PFSK-1 (cell line): ENCODE data around the gene SMPDL3A.

ENCODE experiments used
- FOXP2 ChIP-seq: optimal IDR thresholded peaks from 2 replicates; pipeline ENCODE3; 2011; ENCODE audit warnings: borderline replicate concordance, control low read depth, inconsistent platforms; ENCODE audit not compliant: insufficient read depth; ENCODE audit errors: extremely low read length, extremely low read depth
- POLR2AphosphoS5 ChIP-seq: IDR thresholded peaks from 2 replicates; pipeline ENCODE4 v1.6.1; 2012; ENCODE audit warnings: low read depth, mild to moderate bottlenecking, control low read depth, low read length, moderate library complexity
- REST ChIP-seq, 2 experiments: IDR thresholded peaks; 2 replicates each; pipeline versions ENCODE4 v1.6.1 to v1.8.0; 2011 to 2012; ENCODE audit warnings: low read depth in 2 of 2, low read length in 2 of 2, control low read depth in 1 of 2, inconsistent platforms in 1 of 2, mild to moderate bottlenecking in 1 of 2, moderate library complexity in 1 of 2; ENCODE audit not compliant: insufficient read depth in 1 of 2
- SIN3A ChIP-seq: IDR thresholded peaks from 2 replicates; pipeline ENCODE4 v1.6.1; 2012; ENCODE audit warnings: mild to moderate bottlenecking, low read length, moderate library complexity, borderline replicate concordance; ENCODE audit not compliant: insufficient read depth
- TAF1 ChIP-seq: IDR thresholded peaks from 2 replicates; pipeline ENCODE4 v1.6.1; 2012; ENCODE audit warnings: low read length, control low read depth, borderline replicate concordance; ENCODE audit not compliant: insufficient read depth

The SMPDL3A gene

GRCh38 chr6:122797537-122797936 lies 8.5 kb downstream of the SMPDL3A start:
- TF ChIP-seq TAF1 (no peak), SIN3A (no peak), REST (IDR thresholded peaks at IDR 0.05; ENCODE audit: insufficient read depth in 1 of 2, low read depth in 2 of 2, low read length in 2 of 2) (no peak)

GRCh38 chr6:122798099-122798641 lies 9.1 kb downstream of the SMPDL3A start:
- no peak for TF ChIP-seq FOXP2
- no peak for TF ChIP-seq TAF1
- no peak for TF ChIP-seq POLR2AphosphoS5
- no peak for TF ChIP-seq REST (IDR thresholded peaks at IDR 0.05; ENCODE audit: insufficient read depth in 1 of 2, low read depth in 2 of 2, low read length in 2 of 2)
- no peak for TF ChIP-seq SIN3A

GRCh38 chr6:122799140-122799745 lies 10.2 kb downstream of the SMPDL3A start:
- TF ChIP-seq REST (IDR thresholded peaks at IDR 0.05; ENCODE audit: insufficient read depth in 1 of 2, low read depth in 2 of 2, low read length in 2 of 2) (no peak), SIN3A (no peak), TAF1 (no peak), POLR2AphosphoS5 (no peak), FOXP2 (no peak)

- TF ChIP-seq TAF1 = no peak
- no peak for TF ChIP-seq SIN3A
- no peak for TF ChIP-seq REST (IDR thresholded peaks at IDR 0.05; ENCODE audit: insufficient read depth in 1 of 2, low read depth in 2 of 2, low read length in 2 of 2)
- TF ChIP-seq FOXP2 = no peak
- no peak for TF ChIP-seq POLR2AphosphoS5
These were observed 11.0 kb downstream of the SMPDL3A start for GRCh38 chr6:122799916-122800686.
